ENCODE measurements around the gene CPNE4. TPM values are rescaled to one million over a fixed set of nuclear protein-coding genes. Genes with fewer than 3 reads are reported as not detected.

The CPNE4 gene
- total and polyA plus RNA-seq, 2 donors from 2014 or later: 0.79 to 1.2 TPM

DNA sequence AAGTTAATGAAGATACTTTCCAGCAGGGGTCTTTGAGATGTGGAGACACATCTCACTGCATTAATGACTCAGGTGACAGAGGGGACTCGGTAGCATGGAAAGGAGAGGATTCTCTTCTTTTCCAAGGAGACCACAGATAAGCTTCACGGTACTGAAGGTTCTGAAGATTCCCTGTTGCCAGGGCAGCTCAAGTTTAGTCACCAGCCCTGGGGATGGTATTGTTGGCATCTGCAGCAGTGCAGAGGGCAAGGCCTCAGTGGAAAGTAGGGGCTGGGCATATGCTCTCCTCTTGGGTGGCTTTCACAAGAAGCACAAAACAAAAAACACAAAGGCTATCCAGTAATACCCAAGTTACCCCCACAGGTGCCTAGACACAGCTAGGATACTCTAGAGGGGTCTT, 494.0 kb downstream of the CPNE4 start:
- Histone ChIP-seq H3K36me3 (ENCODE audit: control insufficient read depth in 2 of 3, insufficient read depth in 3 of 3, low read length in 3 of 3) (no peaks in the 10 kb centered on the region), H3K4me1 (ENCODE audit: control insufficient read depth in 2 of 3, insufficient read depth in 2 of 3, low read depth in 1 of 3, low read length in 3 of 3) (no peaks in the 10 kb centered on the region), H3K9ac (ENCODE audit: low read length in 3 of 3) (no peak overlapping the region), H3K9me3 (ENCODE audit: control insufficient read depth in 2 of 3, insufficient read depth in 1 of 3, low read length in 3 of 3) (no peaks in the 10 kb centered on the region), H3K27ac (ENCODE audit: low read depth in 2 of 2, low read length in 2 of 2) (no peak overlapping the region), H3K4me3 (ENCODE audit: low read length in 3 of 3) (no peak overlapping the region), H3K27me3 (ENCODE audit: control insufficient read depth, insufficient read depth, low read length) (no peaks in the 10 kb centered on the region)
- TF ChIP-seq CTCF (IDR thresholded peaks at IDR 0.05; ENCODE audit: borderline replicate concordance, extremely low read depth, insufficient read depth): no peak
- no peak for FAIRE-seq
- no peak for DNase-seq
- intact Hi-C loops (cut with DNase I): no loop called here

DNA sequence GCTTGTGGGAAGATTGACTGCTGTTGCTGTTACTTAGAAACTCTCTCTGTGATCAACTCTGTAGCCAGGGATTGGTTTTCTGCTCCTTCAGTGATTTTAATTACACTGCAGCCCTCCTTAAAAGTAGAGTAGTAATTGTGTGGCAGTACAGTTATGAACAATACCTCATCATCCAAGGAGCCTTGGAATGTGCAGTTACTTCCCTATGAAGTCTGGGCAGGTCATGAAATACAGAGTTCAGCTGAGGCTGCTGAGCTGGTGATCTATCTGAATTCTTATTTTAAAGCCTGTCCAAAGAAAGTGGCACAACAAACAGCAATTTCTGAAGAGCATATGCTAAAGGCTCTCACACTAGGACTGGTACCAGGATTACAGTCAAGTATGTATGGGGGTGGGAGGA, 494.7 kb downstream of the CPNE4 start:
- Histone ChIP-seq H3K4me3 (ENCODE audit: low read length in 3 of 3) (no peak overlapping the region), H3K9ac (ENCODE audit: low read length in 3 of 3) (no peak overlapping the region), H3K4me1 (ENCODE audit: control insufficient read depth in 2 of 3, insufficient read depth in 2 of 3, low read depth in 1 of 3, low read length in 3 of 3) (no peaks in the 10 kb centered on the region), H3K9me3 (ENCODE audit: control insufficient read depth in 2 of 3, insufficient read depth in 1 of 3, low read length in 3 of 3) (no peaks in the 10 kb centered on the region), H3K27me3 (ENCODE audit: control insufficient read depth, insufficient read depth, low read length) (no peaks in the 10 kb centered on the region), H3K36me3 (ENCODE audit: control insufficient read depth in 2 of 3, insufficient read depth in 3 of 3, low read length in 3 of 3) (no peaks in the 10 kb centered on the region), H3K27ac (ENCODE audit: low read depth in 2 of 2, low read length in 2 of 2) (no peak overlapping the region)
- intact Hi-C loops (cut with DNase I): no loop called here
- no peak for TF ChIP-seq CTCF (IDR thresholded peaks at IDR 0.05; ENCODE audit: borderline replicate concordance, extremely low read depth, insufficient read depth)
- DNase-seq (peak in 2 of 5 donors; percentile 40 to 51), FAIRE-seq (no peak)

GRCh38 chr3:131538968-131539367, 495.8 kb downstream of the CPNE4 start:
- intact Hi-C loops (cut with DNase I): no loop called here
- no peak overlapping the region for H3K4me3 ChIP-seq (ENCODE audit: low read length in 3 of 3)
- no peaks in the 10 kb centered on the region for H3K4me1 ChIP-seq (ENCODE audit: control insufficient read depth in 2 of 3, insufficient read depth in 2 of 3, low read depth in 1 of 3, low read length in 3 of 3)
- no peaks in the 10 kb centered on the region for H3K9me3 ChIP-seq (ENCODE audit: control insufficient read depth in 2 of 3, insufficient read depth in 1 of 3, low read length in 3 of 3)
- no peak overlapping the region for H3K27ac ChIP-seq (ENCODE audit: low read depth in 2 of 2, low read length in 2 of 2)
- TF ChIP-seq CTCF (IDR thresholded peaks at IDR 0.05; ENCODE audit: borderline replicate concordance, extremely low read depth, insufficient read depth): no peak
- no peaks in the 10 kb centered on the region for H3K36me3 ChIP-seq (ENCODE audit: control insufficient read depth in 2 of 3, insufficient read depth in 3 of 3, low read length in 3 of 3)
- H3K27me3 ChIP-seq (ENCODE audit: control insufficient read depth, insufficient read depth, low read length): no peaks in the 10 kb centered on the region
- no peak for DNase-seq
- H3K9ac ChIP-seq (ENCODE audit: low read length in 3 of 3): no peak overlapping the region
- no peak for FAIRE-seq

DNA sequence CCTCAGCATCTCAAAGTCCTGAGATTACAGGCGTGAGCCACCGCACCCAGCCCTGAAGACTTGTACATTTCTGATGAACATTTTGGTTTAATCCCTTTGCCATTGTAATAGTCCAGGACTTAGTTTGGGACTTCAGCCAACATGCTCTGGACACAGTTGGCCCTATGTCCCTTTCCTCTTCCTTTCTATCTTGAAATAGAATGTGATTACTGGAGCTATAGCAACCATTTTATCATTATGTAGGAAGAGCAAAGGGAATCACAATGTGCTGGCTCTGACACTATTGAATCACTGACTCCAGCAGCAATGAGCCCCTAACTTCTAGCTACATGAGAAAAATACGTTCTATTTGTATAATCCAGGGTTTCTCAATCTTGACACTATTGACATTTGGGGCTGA, 497.3 kb downstream of the CPNE4 start:
- TF ChIP-seq CTCF (IDR thresholded peaks at IDR 0.05; ENCODE audit: borderline replicate concordance, extremely low read depth, insufficient read depth): no peak
- no peaks in the 10 kb centered on the region for H3K9me3 ChIP-seq (ENCODE audit: control insufficient read depth in 2 of 3, insufficient read depth in 1 of 3, low read length in 3 of 3)
- H3K27me3 ChIP-seq (ENCODE audit: control insufficient read depth, insufficient read depth, low read length): no peaks in the 10 kb centered on the region
- intact Hi-C loops (cut with DNase I): no loop called here
- H3K27ac ChIP-seq (ENCODE audit: low read depth in 2 of 2, low read length in 2 of 2): no peak overlapping the region
- no peaks in the 10 kb centered on the region for H3K4me1 ChIP-seq (ENCODE audit: control insufficient read depth in 2 of 3, insufficient read depth in 2 of 3, low read depth in 1 of 3, low read length in 3 of 3)
- DNase-seq (no peak), FAIRE-seq (no peak)
- no peaks in the 10 kb centered on the region for H3K36me3 ChIP-seq (ENCODE audit: control insufficient read depth in 2 of 3, insufficient read depth in 3 of 3, low read length in 3 of 3)
- no peak overlapping the region for H3K4me3 ChIP-seq (ENCODE audit: low read length in 3 of 3)
- no peak overlapping the region for H3K9ac ChIP-seq (ENCODE audit: low read length in 3 of 3)

Measured in kidney (tissue), 14 donors.